DMS 273 treated with DMSO at 0.1 percent for 48 hours (cell line): ENCODE data around the gene ZPR1.
"Not testable (repeated sequence)": the region's sequence is repeated elsewhere in the genome, so short reads cannot be mapped to it uniquely, and the experiment has no call there.

Source experiments
- DNase-seq: peaks from one replicate; lab custom pipeline; 2025; lab: John Stamatoyannopoulos, UW

The ZPR1 gene

GRCh38 chr11:116792144-116792868 lies 4.5 kb upstream of the ZPR1 start:
- no peak for DNase-seq

GRCh38 chr11:116791813-116792143 lies 4.0 kb upstream of the ZPR1 start, which contains the start of gene APOA5:
APOA5 (minus strand) TSS chr11:116791879; CDS start chr11:116791860, 19 bp downstream.
- DNase-seq: no peak

GRCh38 chr11:116791002-116791812 lies 3.4 kb upstream of the ZPR1 start:
- DNase-seq: no peak

- no peak for DNase-seq
Observed at GRCh38 chr11:116790167-116791001, 2.6 kb upstream of the ZPR1 start.

GRCh38 chr11:116788975-116789374 lies 1.2 kb upstream of the ZPR1 start:
- no peak for DNase-seq

GRCh38 chr11:116788534-116788933 lies 711 bp upstream of the ZPR1 start:
- DNase-seq: no peak

- no peak for DNase-seq
Observed at GRCh38 chr11:116787436-116787785, 412 bp downstream of the ZPR1 start.

GRCh38 chr11:116786966-116787365 lies 857 bp downstream of the ZPR1 start:
- no peak for DNase-seq

- DNase-seq: no peak
Observed at GRCh38 chr11:116786326-116786725, 1.5 kb downstream of the ZPR1 start.

- no peak for DNase-seq
Observed at GRCh38 chr11:116782728-116783127, 5.1 kb downstream of the ZPR1 start.

GRCh38 chr11:116778556-116778955 lies 9.3 kb downstream of the ZPR1 start:
- no peak for DNase-seq

- no peak for DNase-seq
Observed at GRCh38 chr11:116777056-116777455, 10.8 kb downstream of the ZPR1 start.

GRCh38 chr11:116776522-116776984 lies 11.3 kb downstream of the ZPR1 start:
- no peak for DNase-seq

GRCh38 chr11:116775975-116776374 lies 11.8 kb downstream of the ZPR1 start:
- DNase-seq: no peak

GRCh38 chr11:116774661-116775060 lies 13.2 kb downstream of the ZPR1 start:
- no peak for DNase-seq

GRCh38 chr11:116773203-116774097 lies 14.4 kb downstream of the ZPR1 start:
- no peak for DNase-seq

- DNase-seq: peak; percentile 41
Observed at GRCh38 chr11:116772443-116773202, 15.2 kb downstream of the ZPR1 start, which contains the start of gene BUD13. BUD13 (minus strand) TSS chr11:116772987; CDS start chr11:116772964, 23 bp downstream.

GRCh38 chr11:116771935-116772334 lies 15.9 kb downstream of the ZPR1 start:
- DNase-seq: no peak

- no peak for DNase-seq
Observed at GRCh38 chr11:116762132-116762531, 25.7 kb downstream of the ZPR1 start.

- not testable (repeated sequence) for DNase-seq
Observed at GRCh38 chr11:116756044-116756443, 31.8 kb downstream of the ZPR1 start.
